ENCODE measurements around the gene DAB2.

Gene DAB2

GRCh38 chr5:39353717-39354399 is 70.9 kb downstream of the DAB2 start:
- DNase-seq (ENCODE audit: low read depth): no peak
- TF ChIP-seq CTCF (IDR thresholded peaks at IDR 0.05; ENCODE audit: control insufficient read depth, insufficient read depth, low read depth, low read length, missing control alignments): no peak
- no peak overlapping the region for H3K4me3 ChIP-seq (ENCODE audit: control insufficient read depth, low read depth, low read length)

GRCh38 chr5:39352951-39353350 is 71.8 kb downstream of the DAB2 start:
- no peak for TF ChIP-seq CTCF (IDR thresholded peaks at IDR 0.05; ENCODE audit: control insufficient read depth, insufficient read depth, low read depth, low read length, missing control alignments)
- DNase-seq (ENCODE audit: low read depth): no peak

GRCh38 chr5:39352170-39352569 is 72.6 kb downstream of the DAB2 start:
- H3K4me3 ChIP-seq (ENCODE audit: control insufficient read depth, low read depth, low read length): no peak overlapping the region
- DNase-seq (ENCODE audit: low read depth): no peak
- TF ChIP-seq CTCF (IDR thresholded peaks at IDR 0.05; ENCODE audit: control insufficient read depth, insufficient read depth, low read depth, low read length, missing control alignments): no peak

More at GRCh38 chr5:39352951-39353350, 71.8 kb downstream of the DAB2 start:
- no peak overlapping the region for H3K4me3 ChIP-seq (ENCODE audit: control insufficient read depth, low read depth, low read length)

GRCh38 chr5:39349484-39349883 is 75.3 kb downstream of the DAB2 start:
- no peak for TF ChIP-seq CTCF (IDR thresholded peaks at IDR 0.05; ENCODE audit: control insufficient read depth, insufficient read depth, low read depth, low read length, missing control alignments)
- DNase-seq (ENCODE audit: low read depth): no peak

GRCh38 chr5:39342460-39342859 is 82.3 kb downstream of the DAB2 start:
- H3K4me3 ChIP-seq (ENCODE audit: control insufficient read depth, low read depth, low read length): no peak overlapping the region
- no peak for DNase-seq (ENCODE audit: low read depth)
- TF ChIP-seq CTCF (IDR thresholded peaks at IDR 0.05; ENCODE audit: control insufficient read depth, insufficient read depth, low read depth, low read length, missing control alignments): no peak

More at GRCh38 chr5:39349484-39349883, 75.3 kb downstream of the DAB2 start:
- H3K4me3 ChIP-seq (ENCODE audit: control insufficient read depth, low read depth, low read length): no peak overlapping the region

GRCh38 chr5:39341896-39342295 is 82.9 kb downstream of the DAB2 start:
- no peak for TF ChIP-seq CTCF (IDR thresholded peaks at IDR 0.05; ENCODE audit: control insufficient read depth, insufficient read depth, low read depth, low read length, missing control alignments)
- no peak overlapping the region for H3K4me3 ChIP-seq (ENCODE audit: control insufficient read depth, low read depth, low read length)
- DNase-seq (ENCODE audit: low read depth): no peak

Measured in AG09309 (cell line).